HepG2 (cell line): ENCODE results near the gene PELI3. TPM values are rescaled to one million over a fixed set of nuclear protein-coding genes. Genes with fewer than 3 reads are reported as not detected.

Experiments
- ATAC-seq: fragments of 200-7000 bp; cut with Tn5 transposase; 3 replicates; pipeline ENCODE4 v1.9.1; 2020; ENCODE audit warnings: mild to moderate bottlenecking, moderate library complexity
- BruUV-seq: library from RNA; stranded (reverse); fragments of 400-500 nt; replicated peaks from 2 replicates; lab custom pipeline; 2021; lab: Mats Ljungman, UMichigan
- CTCF ChIA-PET: fragments of 300-600 bp; formaldehyde crosslinking; extraction: SDS; loops from one replicate; lab custom pipeline; 2021; ENCODE audit warnings: low total read pairs, inconsistent platforms, low intra/inter-chr PET ratio; lab: Yijun Ruan, JAX
- POLR2A ChIA-PET: fragments of 350-600 bp; sonication (Branson Sonifier 250); formaldehyde crosslinking; loops from one replicate; lab custom pipeline; 2020; ENCODE audit warnings: antibody characterized with exemption, inconsistent platforms; lab: Yijun Ruan, JAX
- DNase-seq: peaks from one replicate; pipeline ENCODE4 v3.0.0-alpha.2; 2015; ENCODE audit warnings: low spot score
- FAIRE-seq: peaks from 3 replicates; lab custom pipeline; 2011; peaks lifted over from hg19 to GRCh38; lab: Jason Lieb, UNC
- H2AFZ ChIP-seq: one replicate; pipeline ENCODE4 v1.6.1; 2011; ENCODE audit warnings: low read length, inconsistent platforms
- H3K27ac ChIP-seq: fragments of 300-600 bp; 3 replicates; pipeline ENCODE4 v1.8.0; 2011; ENCODE audit warnings: mixed run types, mild to moderate bottlenecking, mixed read lengths, low read length, inconsistent platforms; ENCODE audit not compliant: insufficient read depth; ENCODE audit errors: extremely low read length
- H3K27me3 ChIP-seq, 2 experiments: fragments of 200-600 bp in 1 of 2; 2 replicates in 1 of 2; 3 replicates in 1 of 2; pipeline versions ENCODE4 v1.6.0 to v1.8.0; 2011; ENCODE audit warnings: low read length in 2 of 2, mild to moderate bottlenecking in 2 of 2, moderate library complexity in 2 of 2, inconsistent platforms in 1 of 2; ENCODE audit not compliant: insufficient read depth in 2 of 2, control insufficient read depth in 1 of 2
- H3K36me3 ChIP-seq, 2 experiments: fragments of 200-600 bp in 1 of 2; replicated peaks in 1 of 2; 2 replicates in 1 of 2; 3 replicates in 1 of 2; pipeline versions ENCODE4 v1.5.1 to v1.8.0; 2011; ENCODE audit warnings: low read length in 2 of 2, inconsistent platforms in 1 of 2; ENCODE audit not compliant: insufficient read depth in 2 of 2, control insufficient read depth in 1 of 2
- H3K4me1 ChIP-seq: 2 replicates; pipeline ENCODE4 v1.5.1; 2012; ENCODE audit warnings: low read length, inconsistent platforms; ENCODE audit not compliant: insufficient read depth
- H3K4me2 ChIP-seq: 2 replicates; pipeline ENCODE4 v1.6.0; 2011; ENCODE audit warnings: low read depth, low read length, inconsistent platforms
- H3K4me3 ChIP-seq, 3 experiments: fragments of 200-600 bp in 1 of 3; sonication (generic), shearing (Covaris generic) in 1 of 3; replicated peaks in 1 of 3; 2 replicates each; pipeline ENCODE4 v1.5.1; 2011 to 2016; ENCODE audit warnings: low read length in 3 of 3, inconsistent platforms in 2 of 3, low read depth in 2 of 3, mild to moderate bottlenecking in 2 of 3, control low read depth in 1 of 3, mixed read lengths in 1 of 3; ENCODE audit not compliant: insufficient read depth in 1 of 3
- H3K79me2 ChIP-seq: one replicate; pipeline ENCODE4 v1.6.1; 2011; ENCODE audit warnings: low read length, inconsistent platforms; ENCODE audit not compliant: insufficient read depth
- H3K9ac ChIP-seq: 2 replicates; pipeline ENCODE4 v1.6.0; 2011; ENCODE audit warnings: mild to moderate bottlenecking, low read depth, low read length, inconsistent platforms; ENCODE audit not compliant: insufficient read depth
- H3K9me3 ChIP-seq: 2 replicates; pipeline ENCODE4 v1.5.1; 2012; ENCODE audit warnings: mild to moderate bottlenecking, low read length
- H4K20me1 ChIP-seq: 2 replicates; pipeline ENCODE4 v1.6.0; 2011; ENCODE audit warnings: inconsistent platforms, mild to moderate bottlenecking, low read length, moderate library complexity; ENCODE audit not compliant: insufficient read depth
- CAMTA2 ChIP-seq: sonication (generic); formaldehyde crosslinking; IDR thresholded peaks from 2 replicates; pipeline ENCODE4 v1.4.0; 2020; ENCODE audit warnings: mild to moderate bottlenecking, missing genetic modification reagents, borderline replicate concordance
- GMEB2 ChIP-seq: IDR thresholded peaks from 2 replicates; pipeline ENCODE4 v1.6.1; 2016; ENCODE audit warnings: missing biosample characterization, missing genetic modification reagents, low read depth
- HMGXB3 ChIP-seq: sonication (generic); formaldehyde crosslinking; IDR thresholded peaks from 2 replicates; pipeline ENCODE4 v1.4.0; 2020; ENCODE audit warnings: missing genetic modification reagents, borderline replicate concordance
- ZKSCAN8 ChIP-seq: IDR thresholded peaks from 2 replicates; pipeline ENCODE4 v1.6.1; 2016; ENCODE audit warnings: borderline replicate concordance, missing genetic modification reagents, missing compliant biosample characterization
- ZNF619 ChIP-seq: sonication (generic); formaldehyde crosslinking; IDR thresholded peaks from 2 replicates; pipeline ENCODE4 v1.4.0; 2020; ENCODE audit warnings: mild to moderate bottlenecking, missing genetic modification reagents
- WGBS: methylation state at CpG from one replicate; pipeline ENCODE4 v1.1.6; 2017; ENCODE audit warnings: low lambda C conversion rate; 5-methylcytosine and 5-hydroxymethylcytosine counted together
- in situ Hi-C: cut with HindIII; loops from 2 replicates; pipeline ENCODE4 v1.10.0; 2017; ENCODE audit warnings: low pct_unique_long_range_greater_than_20kb; ENCODE audit not compliant: extremely low pct_ligation_motif_present
- intact Hi-C: fragments of 100-400 bp; cut with micrococcal nuclease; formaldehyde crosslinking; loops from one replicate; pipeline ENCODE4 v1.10.0; 2022; ENCODE audit not compliant: unreplicated experiment
- polyA plus RNA-seq, 8 experiments: library from polyadenylated mRNA; depleted of rRNA in 3 of 8; stranded (reverse) in 7 of 8; unstranded in 1 of 8; fragments of >200 nt; fragmentation: Illumina TruSeq in 4 of 8; extraction: Trizol in 4 of 8; gene quantifications; 2 replicates each; pipeline versions ENCODE4 v1.2.1 to v1.2.3, GENCODE V29; 2011 to 2016; ENCODE audit warnings: low read depth in 4 of 8, missing spikeins in 1 of 8, mixed read lengths in 1 of 8; ENCODE audit not compliant: insufficient read depth in 1 of 8
- total RNA-seq, 5 experiments: library from RNA; depleted of rRNA; stranded (reverse); fragments of >200 nt; fragmentation: Illumina TruSeq; extraction: Trizol; gene quantifications; 2 replicates each; pipeline ENCODE4 v1.2.3, GENCODE V29; 2016; ENCODE audit warnings: low read depth in 1 of 5

Gene PELI3
- total and polyA plus RNA-seq, 2 of the 13 experiments (the other 11 are each of a cell fraction or from before 2014, with no cell fraction given), result 2.0 to 4.0 TPM

DNA sequence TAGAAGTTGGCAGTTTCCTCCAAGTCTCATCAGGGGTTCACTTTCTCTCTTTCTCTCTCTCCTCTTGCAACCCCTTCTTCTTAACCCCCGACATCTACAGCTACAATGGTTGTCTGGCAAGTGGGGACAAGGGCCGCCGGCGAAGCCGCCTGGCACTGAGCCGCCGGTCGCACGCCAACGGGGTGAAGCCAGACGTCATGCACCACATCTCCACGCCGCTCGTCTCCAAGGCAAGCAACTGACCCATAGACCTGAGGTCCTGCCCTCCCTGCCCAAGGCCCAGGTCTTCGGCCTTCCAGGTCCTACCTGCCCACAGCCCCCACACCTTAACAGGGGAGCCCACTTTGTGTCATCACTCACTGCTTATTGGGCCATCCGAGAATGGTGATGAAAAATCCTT lies 4.4 kb downstream of the PELI3 start:
- Histone ChIP-seq H3K79me2 (no peaks in the 10 kb centered on the region), H3K9me3 (no peaks in the 10 kb centered on the region), H3K4me1 (peaks cover 12% of the 10 kb centered on the region), H4K20me1 (no peaks in the 10 kb centered on the region; the same call in 1 of the 2 replicates), H3K27ac (no peak overlapping the region), H3K4me3 (no peak overlapping the region), H3K36me3 (peaks cover 0 to 2% of the 10 kb centered on the region in 2 experiments; a peak in 3 of 5 replicates), H3K9ac (no peak overlapping the region), H3K4me2 (no peak overlapping the region), H3K27me3 (no peaks in the 10 kb centered on the region), H2AFZ (no peak overlapping the region)
- TF ChIP-seq GMEB2 (no peak), ZKSCAN8 (CRISPR knock-in tag) (no peak), HMGXB3 (CRISPR knock-in tag) (no peak), ZNF619 (no peak), CAMTA2 (CRISPR knock-in tag) (no peak)
- WGBS, result 96% methylated on average over 16 of the region's 16 CpGs
- POLR2A ChIA-PET, result interaction anchor here (1.0 kb wide), 1 partner anchor 9 kb away, joined by 5 read pairs; the partner anchor contains the start of gene DPP3
- CTCF ChIA-PET, result no interaction called here
- BruUV-seq, result no TSS peak
- no peak for FAIRE-seq
- in situ Hi-C loops (no loop called here), intact Hi-C loops (no loop called here)
- DNase-seq, result no peak
- ATAC-seq, result no peak
